ENCODE data around the gene INPP5A.
"Not testable (repeated sequence)": the region's sequence is repeated elsewhere in the genome, so short reads cannot be mapped to it uniquely, and the experiment has no call there.

The INPP5A gene

DNA sequence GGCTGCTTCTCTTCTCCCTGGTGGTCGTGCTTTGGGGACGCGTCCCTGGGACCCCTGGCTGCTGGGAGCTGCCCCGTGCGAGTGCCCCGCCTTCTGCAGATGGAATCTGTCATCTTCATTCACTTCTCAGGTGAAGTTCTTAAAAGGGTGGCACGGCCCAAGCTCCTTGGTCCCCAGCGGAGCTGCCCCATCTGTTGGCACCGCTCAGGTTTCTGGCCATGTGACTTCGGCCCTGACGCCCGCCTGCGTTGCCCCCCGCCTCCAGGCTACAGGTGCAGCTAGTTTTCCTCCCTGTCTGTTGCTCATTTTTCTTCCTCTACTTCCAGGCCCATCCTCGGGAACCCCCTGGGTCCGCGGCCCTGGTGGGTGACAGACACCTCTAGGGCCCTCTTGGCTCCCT, 255.2 kb downstream of the INPP5A start:
- TF ChIP-seq ZFX (IDR thresholded peaks at IDR 0.05): no peak
- no peak for TF ChIP-seq CTCF (conservative IDR thresholded peaks at IDR 0.05)
- no peak overlapping the region for H3K27ac ChIP-seq

GRCh38 chr10:132793213-132793612, 255.6 kb downstream of the INPP5A start:
- H3K27ac ChIP-seq: no peak overlapping the region
- TF ChIP-seq CTCF (conservative IDR thresholded peaks at IDR 0.05) (no peak), ZFX (IDR thresholded peaks at IDR 0.05) (no peak)

DNA sequence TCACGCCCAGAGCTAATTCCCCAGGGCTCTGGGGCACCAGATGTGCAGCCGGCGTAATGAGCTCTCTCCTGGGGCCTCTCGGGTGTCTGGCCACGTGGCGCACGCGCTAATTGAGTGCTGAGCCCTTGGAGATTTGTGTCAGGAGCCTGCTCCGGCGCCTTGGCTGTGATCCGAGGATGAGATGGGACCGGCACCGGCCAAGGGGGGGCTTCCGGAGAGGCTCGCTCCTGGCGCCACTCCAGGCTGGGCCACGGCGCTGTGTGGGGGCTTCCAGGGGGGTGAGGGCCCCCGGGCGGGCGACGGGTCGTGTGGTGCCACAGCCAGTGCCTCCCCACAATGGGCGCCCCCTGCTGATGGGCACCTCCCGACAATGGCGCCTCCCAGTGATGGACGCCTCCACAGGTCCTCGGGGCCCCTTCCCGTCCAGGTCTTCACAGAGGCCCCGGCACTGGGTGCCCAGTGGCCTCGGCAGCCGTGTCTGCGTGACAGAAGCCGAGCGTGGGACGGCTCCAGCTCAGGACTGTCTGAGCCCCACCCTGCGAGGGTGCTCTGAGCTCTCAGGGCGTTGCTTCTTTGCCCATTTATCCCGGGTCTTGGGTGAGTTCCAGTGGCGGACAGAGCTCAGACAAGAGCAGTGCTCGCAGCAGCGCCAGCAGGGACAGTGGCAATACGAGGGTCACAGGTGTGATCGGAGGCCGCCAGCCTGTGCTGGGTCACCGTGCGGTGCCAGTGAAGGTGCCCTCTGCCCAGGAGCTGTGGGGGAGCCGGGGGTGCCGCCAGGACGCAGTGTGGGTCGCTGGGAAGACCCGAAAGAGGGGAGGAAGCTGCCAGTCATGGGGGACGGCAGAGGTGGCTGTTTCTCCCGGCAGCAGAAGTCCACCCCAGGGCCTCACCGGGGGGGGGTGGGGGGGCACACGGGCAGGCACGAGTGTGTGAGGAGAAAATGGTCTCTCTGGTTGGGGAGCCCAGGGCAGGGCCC, 256.6 kb downstream of the INPP5A start:
- TF ChIP-seq ZFX (IDR thresholded peaks at IDR 0.05) (no peak), CTCF (conservative IDR thresholded peaks at IDR 0.05) (no peak; the same call in 1 of the 2 replicates)

GRCh38 chr10:132796846-132797245, 259.3 kb downstream of the INPP5A start:
- TF ChIP-seq ZFX (IDR thresholded peaks at IDR 0.05): no peak
- no peak for TF ChIP-seq CTCF (conservative IDR thresholded peaks at IDR 0.05)
- H3K27ac ChIP-seq: no peak overlapping the region

More for the DNA sequence above, 256.6 kb downstream of the INPP5A start:
- H3K27ac ChIP-seq: no peak overlapping the region

GRCh38 chr10:132797986-132798385, 260.4 kb downstream of the INPP5A start:
- H3K27ac ChIP-seq: not testable (repeated sequence)

DNA sequence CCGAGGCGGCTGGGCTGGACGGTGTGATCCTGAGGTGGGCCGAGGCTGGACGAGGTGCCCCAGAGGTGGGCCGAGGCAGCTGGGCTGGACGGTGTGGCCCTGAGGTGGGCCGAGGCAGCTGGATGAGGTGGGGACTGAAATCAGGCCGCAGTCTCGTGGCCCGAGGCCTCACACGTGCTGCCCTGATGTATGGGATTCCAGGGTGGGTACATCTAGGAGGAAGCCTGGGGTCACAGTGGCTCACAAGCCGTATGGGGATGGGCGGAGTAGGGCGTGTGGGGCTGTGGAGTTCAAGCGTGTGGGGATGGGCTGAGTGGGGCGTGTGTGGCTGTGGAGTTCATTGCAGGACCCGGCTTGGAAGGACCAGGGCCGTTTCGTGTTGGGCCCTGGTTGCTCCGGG, 260.8 kb downstream of the INPP5A start:
- H3K27ac ChIP-seq: no peak overlapping the region
- no peak for TF ChIP-seq ZFX (IDR thresholded peaks at IDR 0.05)
- no peak for TF ChIP-seq CTCF (conservative IDR thresholded peaks at IDR 0.05)

- H3K27ac ChIP-seq: no peak overlapping the region
- no peak for TF ChIP-seq CTCF (conservative IDR thresholded peaks at IDR 0.05)
- TF ChIP-seq ZFX (IDR thresholded peaks at IDR 0.05): no peak
Measured at GRCh38 chr10:132798876-132799275, 261.3 kb downstream of the INPP5A start.
